GM21390 (cell line): Measurements from ENCODE around the gene LSP1.

ENCODE experiments used
- ATAC-seq: cut with Tn5 transposase; IDR thresholded peaks from one replicate; pipeline ENCODE4 v1.9.1; 2021; ENCODE audit not compliant: unreplicated experiment

LSP1 gene

GRCh38 chr11:1913271-1914060 lies 60.6 kb downstream of the LSP1 start:
- no peak for ATAC-seq

- ATAC-seq = no peak
Observed at GRCh38 chr11:1915795-1916131, 62.9 kb downstream of the LSP1 start.

GRCh38 chr11:1916132-1916985 lies 63.5 kb downstream of the LSP1 start:
- ATAC-seq = no peak

GRCh38 chr11:1916986-1917522 lies 64.2 kb downstream of the LSP1 start:
- ATAC-seq = no peak

- no peak for ATAC-seq
Observed at GRCh38 chr11:1917523-1918435, 64.9 kb downstream of the LSP1 start.

GRCh38 chr11:1918436-1919315 lies 65.8 kb downstream of the LSP1 start:
- no peak for ATAC-seq

- no peak for ATAC-seq
Observed at GRCh38 chr11:1919391-1920127, 66.7 kb downstream of the LSP1 start, which contains the start of gene TNNT3. Gene TNNT3 (plus strand): TSS chr11:1919703. CDS start chr11:1922875, 3,172 bp downstream.

- ATAC-seq = no peak
Observed at GRCh38 chr11:1920128-1920908, 67.4 kb downstream of the LSP1 start.

- no peak for ATAC-seq
Observed at GRCh38 chr11:1920909-1921573, 68.2 kb downstream of the LSP1 start.

- no peak for ATAC-seq
Observed at GRCh38 chr11:1921574-1922141, 68.8 kb downstream of the LSP1 start.

GRCh38 chr11:1922481-1923081 lies 69.7 kb downstream of the LSP1 start:
- ATAC-seq = no peak

GRCh38 chr11:1923201-1923956 lies 70.5 kb downstream of the LSP1 start:
- ATAC-seq = no peak

- no peak for ATAC-seq
Observed at GRCh38 chr11:1924181-1924580, 71.3 kb downstream of the LSP1 start.

GRCh38 chr11:1924646-1925372 lies 71.9 kb downstream of the LSP1 start:
- ATAC-seq = no peak

- ATAC-seq = no peak
Observed at GRCh38 chr11:1925373-1926155, 72.7 kb downstream of the LSP1 start.
